ENCODE data around the gene TRIO.

Gene TRIO

DNA sequence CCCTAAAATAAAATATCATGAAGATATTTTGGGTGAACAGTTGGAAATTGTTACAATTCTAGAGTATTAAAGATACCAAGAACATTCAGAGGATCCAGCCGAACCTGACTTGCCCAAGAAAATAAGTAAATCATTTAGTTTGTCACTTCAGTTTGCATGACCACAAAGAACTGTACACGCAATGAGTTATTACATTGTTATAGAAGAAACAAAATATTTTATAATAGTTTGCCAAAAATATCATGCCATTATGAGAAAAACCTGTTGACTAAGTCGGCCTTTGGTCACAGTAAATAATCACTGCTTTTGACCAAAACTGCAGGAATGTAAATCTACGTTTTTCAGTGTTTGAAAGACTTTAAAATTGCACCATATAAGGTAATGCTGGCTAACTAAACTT, 27.9 kb downstream of the TRIO start:
- DNase-seq = no peak

DNA sequence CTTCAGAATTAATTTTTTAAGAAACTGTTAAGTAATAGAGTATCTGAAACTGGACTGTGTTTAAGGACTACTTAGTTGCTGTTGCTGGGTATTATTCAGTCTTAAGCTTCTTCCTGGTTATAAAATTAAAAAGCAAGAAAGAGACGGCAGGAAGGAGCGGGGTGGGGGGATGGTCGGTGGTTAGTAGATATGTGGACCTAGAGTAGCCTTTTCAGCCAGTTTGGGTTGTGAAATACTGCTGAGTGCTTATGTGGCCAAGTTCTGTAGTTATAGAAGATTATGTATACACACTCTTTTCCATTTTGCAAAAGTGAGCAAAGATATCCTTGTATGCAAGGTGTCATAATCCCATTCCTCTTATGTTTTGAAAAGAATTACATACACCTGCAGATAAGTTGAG, 28.5 kb downstream of the TRIO start:
- DNase-seq = no peak

DNA sequence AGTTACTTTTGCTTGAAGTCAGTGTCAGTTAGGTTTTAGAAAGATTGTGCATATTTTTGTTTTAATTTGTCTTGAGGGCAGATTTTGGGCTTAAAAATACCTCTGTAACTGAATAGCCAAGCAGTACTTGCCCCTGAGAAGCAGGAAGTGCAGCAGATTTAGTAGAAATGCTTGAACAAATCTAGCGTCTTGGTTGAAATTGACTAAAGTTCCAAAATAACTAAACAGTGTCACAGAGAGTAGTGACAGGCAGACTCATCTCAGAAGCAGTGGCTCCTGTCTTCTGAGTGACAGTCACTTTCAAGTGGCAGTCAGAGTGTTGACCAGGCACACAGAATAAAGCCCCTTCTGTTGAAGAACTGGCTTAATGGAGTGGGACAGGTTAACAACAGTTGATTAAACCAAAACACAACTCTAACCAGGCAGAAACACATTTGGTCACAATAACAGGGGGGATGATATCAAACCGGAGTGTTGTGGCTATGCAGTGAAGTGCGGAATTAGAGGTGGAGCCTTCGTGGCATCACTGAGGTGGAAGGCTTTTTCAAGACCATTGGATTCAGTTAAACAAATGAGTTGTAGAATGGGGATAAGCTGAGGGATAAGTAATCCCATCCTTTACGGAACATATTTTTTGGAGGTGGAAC, 29.1 kb downstream of the TRIO start:
- no peak for DNase-seq

DNA sequence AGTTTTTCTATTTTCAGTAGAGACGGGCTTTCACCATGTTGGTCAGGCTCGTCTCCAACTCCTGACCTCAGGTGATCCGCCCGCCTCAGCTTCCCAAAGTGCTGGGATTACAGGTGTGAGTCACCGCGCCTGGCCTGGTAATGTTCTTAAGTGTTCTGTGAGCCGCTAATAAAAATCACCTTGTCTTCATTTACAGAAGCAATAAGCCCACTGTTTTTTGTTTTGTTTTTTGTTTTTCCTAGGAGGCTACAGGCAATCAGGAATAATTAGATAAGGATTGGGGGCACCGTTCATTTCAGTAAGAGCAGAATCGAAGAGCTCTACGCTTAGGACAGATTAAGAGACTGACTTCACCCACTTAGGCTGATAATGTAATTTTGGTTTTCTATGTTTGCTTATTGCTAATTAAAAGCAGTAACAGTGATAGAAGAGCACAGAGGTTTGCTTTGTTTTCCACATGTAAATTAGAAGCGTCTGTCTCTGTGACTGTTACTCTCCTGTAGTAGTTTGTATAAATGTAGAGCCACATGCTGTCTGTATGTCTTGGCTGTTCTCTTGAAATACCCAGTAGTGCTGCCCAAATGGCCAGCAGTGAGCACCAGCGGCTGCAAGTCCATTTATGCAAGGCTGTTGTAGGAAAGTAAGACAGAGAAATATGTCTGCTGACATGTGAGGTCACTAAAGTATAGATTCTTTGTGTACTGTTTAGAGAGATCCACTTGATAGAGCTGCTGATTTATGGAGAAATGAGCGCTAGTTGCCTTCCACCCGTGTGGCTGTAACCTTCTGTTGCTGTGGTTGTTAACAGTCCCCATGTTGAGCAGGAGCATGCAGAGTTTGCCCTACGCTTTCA, 30.5 kb downstream of the TRIO start:
- DNase-seq = no peak

DNA sequence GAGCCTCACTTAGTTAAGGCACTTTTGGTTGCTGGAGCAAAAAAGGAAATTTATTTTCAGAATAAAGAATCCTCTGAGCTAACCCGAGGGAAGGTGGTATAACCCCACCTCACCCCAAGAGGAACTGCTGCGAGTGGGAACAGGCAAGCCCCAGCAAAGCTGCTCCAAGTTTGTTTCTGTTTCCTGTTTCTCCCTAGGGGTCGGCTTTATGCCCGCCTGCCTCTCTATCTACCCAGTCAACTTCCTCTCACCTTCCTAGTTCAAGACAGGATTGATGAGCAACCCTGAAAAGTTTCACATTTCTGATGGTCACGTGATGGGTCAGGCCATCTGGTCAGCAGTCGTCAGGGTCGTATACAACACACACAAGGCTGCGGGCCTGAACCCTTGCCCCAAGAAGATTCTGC, 31.1 kb downstream of the TRIO start:
- no peak for DNase-seq

DNA sequence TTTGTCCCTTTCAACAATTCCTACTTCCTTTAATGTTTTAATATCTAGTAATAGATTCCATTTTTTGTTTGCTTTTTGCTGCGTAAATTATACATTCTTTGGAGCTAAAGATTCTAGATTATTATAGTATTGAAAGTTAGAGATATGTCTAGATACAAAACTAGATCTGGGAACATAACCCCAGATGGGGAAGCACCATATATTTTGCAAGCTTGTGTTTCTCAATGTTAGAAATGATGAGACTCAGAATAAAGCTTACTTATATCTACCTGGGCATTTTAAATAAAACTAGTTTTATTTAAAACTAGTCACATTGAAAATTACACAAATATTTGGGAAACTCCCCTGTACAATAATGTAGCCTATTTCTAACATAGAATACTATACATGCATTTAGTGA, 32.2 kb downstream of the TRIO start:
- DNase-seq = no peak

DNA sequence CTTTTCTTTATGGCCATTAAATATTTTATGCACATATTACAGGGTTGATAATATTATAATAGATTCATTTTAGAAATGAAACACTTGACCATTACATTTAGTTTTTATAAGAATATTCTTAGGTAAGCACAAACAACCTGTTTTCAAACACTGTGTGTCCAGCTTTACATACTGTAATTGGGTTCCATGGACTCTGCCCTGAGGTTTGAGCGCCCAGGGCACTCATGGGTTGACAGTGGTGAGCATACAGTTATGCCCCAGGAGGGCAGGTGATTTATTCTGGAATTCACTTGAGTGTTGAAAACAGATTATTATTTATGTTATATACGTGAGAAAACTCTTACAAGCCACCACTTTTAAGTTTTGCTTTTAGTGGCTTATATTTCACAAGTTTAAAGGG, 33.7 kb downstream of the TRIO start:
- no peak for DNase-seq

DNA sequence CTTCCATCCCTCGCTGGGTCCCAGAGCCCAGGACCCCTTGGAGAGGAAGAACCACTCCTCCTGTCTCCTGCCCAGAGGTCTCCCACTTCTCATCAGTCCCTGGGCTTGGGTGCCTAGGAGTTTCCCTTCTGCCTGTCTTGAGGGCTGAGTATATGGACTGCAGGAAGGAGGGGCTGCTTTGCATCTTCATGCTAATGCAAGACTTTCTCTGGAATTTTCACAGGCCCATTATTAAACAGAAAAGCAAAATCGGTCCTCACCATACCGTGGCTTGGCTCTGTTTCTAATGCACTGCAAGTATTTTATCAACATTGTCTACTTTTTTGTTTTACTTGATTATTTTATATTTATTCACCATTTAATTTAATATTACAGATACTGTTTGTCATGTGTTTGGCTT, 34.5 kb downstream of the TRIO start:
- no peak for DNase-seq

DNA sequence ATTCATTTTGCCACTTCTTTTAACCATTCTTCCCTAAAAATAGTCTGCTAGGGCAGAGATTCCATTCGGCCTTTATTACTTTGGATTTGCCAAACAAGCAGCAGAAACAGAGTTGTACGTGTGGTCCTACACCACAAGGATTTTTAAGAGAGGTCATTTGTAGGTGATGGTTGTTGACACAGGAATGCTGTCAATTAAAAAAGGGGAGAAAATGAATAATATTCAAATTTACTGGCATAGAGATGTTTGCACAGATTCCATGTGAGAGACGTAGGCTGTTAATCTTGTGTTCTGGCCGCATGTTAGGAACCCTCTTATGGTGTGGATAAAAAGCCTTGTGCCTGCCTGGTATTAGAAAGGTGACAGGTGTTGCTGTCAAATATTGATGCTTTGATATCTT, 34.9 kb downstream of the TRIO start:
- DNase-seq = no peak

DNA sequence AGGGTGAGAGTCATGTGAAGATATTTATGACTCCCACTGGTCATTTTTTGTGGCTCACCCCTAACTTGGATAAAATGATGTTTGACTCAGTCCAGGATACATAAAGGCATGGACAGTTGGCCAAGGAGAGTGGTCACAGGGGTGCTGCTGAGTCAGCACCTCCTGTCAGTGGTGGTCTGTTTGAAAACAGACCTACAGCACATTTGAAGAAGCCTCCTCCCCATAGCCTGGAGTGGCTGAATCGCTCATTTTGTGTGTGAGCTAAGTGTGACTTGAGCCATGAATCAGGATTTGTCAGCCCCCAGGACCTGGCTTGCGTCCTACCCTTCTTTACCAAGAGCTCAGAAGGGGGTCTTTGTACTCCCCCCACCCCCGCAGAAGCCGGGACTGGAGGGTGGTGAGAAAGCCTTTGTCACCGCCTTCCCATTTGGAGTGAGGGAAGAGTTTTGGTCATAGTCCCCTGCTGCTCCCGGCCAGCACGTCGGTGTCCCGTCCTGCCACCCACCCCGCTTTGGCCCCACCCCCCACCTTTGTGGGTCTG, 35.6 kb downstream of the TRIO start:
- no peak for DNase-seq

DNA sequence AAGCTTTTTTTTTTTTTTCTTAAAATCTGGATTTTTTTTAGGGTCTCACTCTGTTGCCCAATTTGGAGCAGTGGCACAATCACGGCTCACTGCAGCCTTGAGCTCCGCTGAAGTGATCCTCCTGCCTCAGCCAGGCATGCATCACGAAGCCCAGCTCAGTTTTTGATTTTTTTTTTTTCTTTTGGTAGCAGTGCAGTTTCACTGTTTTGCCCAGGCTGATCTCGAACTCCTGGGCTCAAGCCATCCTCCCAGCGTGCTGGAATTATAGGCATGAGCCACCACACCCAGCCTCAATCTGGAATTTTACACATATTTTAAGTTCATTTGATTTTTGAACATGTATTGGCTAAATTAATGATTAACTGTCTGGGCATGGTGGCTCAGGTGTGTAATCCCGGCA, 36.3 kb downstream of the TRIO start:
- DNase-seq = no peak

DNA sequence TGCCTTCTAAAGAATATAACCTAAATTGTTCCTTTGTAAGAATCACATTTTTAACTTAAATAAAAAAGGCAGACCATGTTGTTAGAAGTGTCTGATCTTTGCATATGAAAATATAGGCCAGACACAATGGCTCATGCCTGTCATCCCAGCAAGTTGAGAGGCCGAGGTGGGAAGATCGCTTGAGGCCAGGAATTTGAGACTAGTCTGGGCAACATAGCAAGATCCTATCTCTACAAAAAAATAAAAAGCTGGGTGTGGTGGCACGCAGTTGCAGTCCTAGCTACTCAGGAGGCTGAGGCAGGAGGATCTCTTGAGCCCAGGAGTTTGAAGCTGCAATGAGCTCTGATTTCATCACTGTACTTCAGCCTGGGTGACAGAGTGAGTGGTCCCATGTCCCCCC, 37.3 kb downstream of the TRIO start:
- DNase-seq = no peak

DNA sequence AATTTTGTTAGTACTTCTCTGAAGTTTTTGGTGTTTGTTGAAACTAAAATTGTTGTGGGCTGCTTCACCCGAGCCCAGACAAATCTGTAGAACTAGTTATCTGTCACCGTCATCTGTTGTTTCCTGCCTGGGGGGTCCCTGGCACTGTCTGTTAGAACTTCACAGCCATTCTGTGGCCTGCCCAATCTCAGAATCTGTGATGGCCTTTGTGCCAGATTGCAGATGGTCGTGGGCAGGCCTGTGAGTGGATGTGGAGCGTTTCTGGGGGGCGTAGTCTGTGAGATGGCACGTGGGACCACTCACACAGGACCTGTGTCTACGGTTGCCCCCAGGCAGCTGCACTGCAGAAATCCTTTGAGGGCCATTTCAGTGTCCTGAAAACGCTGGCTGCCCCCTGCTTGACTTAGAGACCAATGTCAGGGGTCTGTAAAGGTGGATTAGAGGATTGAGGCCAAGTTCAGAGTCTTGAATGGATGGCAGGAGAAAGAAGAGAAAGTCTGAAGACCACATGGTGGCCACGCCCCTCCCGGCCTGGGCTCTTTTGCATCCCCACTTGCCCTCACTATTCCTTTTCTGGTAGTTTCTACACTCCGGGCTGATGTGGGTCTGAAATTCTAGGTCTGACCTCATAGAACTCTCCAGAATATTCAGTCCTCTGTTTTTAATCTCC, 38.3 kb downstream of the TRIO start:
- no peak for DNase-seq

DNA sequence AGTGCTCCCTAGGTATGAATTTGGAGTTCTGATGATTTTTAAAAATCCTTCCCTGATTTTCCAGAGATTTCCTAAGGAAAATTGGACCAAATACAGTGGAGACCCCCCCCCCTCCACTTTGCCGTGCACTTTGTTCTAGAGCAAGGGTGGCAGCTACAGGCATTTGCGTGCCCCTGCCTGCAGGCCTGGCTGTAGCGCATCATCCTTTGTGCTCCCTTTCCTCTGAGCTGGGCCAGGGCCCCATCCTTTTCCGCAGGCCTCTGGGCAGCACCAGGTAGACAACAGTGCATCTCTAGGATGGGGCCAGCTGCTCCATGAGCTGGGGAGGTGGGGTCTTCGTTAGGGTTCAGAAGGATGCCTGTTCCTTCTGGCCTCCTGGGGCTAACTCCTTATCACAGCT, 39.6 kb downstream of the TRIO start:
- no peak for DNase-seq

DNA sequence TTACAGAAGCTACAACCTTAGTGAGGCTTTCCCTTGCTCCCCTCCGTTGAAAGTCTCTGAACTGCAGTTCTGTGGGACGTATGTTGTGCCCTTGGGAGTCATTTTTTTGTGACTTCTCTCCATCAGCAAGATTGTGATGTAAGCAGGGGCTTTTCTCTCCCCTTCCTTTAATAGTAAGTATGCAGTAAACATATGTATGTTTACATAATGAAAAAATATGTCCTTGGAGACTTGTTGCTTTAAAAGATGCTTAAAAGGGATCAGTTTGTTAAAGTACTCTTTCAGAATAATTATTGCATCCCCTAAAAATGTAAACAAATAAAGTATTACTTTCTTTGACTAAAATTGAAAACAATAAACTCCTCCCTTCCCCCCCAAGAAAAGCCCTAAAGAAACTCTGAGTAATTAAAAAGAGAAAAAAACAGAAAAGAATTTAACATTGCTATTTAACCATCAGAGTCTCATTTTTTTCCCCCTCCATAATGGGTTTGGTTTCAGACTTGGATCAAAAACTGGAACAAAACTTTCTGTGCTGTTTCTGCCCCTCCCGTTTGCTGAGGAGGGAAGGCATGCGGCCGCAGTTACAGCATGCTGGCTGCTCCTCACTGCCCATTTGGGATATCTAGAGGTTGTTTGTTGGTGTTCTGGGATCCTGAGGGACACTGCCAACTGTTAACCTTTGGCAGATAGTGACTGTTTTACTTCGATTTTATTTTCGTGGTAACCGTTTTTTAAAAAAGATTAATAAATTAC, 40.2 kb downstream of the TRIO start:
- DNase-seq = no peak

DNA sequence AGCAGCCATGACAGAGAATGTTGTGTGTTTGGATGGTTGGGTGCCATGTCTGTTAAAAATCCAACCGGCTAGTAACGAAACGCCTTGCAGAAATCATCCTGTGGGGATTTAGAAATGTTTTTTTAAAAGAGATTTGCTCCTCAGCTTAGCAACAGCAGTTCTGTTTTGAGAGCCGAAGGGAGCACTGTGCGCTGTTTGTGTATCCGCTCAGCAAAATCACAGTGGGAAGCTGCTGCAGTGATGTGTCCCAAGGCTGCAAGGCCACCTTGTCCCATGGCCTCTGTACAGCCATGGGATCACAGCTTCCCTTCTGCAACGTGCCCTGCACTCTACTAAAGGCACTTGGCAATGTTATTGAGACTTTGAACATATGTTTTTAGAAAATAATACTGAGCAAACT, 40.9 kb downstream of the TRIO start:
- no peak for DNase-seq

DNA sequence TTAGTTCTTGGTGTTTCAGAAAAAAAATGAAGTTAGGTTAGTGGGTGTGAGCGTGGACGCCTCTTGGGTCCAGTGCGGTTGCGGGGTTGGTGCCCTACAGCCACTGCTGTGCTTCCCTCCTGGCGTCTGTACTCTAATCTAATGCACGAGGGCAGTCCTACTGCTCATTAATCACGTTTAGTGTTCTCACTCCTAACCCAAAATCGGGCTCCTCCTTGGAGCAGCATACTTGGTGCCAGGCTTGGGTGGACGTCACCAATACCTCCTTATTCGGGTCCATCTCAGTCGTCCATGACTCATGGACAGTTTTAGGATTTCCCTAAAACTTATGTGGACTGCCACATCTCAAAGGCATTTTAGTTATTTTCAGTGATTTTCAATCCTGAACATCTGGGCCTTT, 41.6 kb downstream of the TRIO start:
- no peak for DNase-seq

DNA sequence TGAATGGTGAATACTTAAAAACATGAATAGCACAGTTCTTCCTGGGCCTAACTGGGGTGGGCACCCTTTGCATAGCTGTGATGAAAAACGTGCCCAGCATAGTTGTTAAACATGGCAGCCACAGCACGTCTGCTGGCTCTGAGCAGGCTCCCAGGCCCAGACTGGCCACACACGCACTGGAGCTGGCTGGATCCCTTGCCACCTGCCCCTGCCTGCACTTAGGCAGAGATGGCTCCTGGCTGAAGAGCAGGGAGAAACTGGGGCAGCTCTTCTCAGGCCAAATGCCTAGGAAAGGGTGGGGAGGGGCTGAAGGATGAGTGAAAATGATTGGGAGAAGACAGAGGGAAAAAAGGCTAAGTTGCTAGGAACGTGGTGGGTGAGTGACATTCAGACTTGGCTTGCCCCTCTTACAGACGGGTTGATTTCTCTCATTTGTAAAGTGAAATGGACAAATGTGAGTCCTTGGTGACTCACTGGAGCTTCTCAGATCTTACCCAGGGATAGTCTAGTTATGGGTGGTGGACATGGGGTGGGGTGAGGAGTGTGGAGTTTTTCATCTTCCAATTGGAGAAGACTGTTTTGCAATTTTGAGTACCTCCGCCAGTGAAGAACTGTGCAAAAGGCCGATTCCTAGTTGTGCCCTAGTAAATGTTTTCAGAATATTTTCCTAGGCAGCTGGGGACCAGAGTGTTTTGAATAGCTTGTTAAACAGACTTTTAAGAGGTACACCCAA, 42.4 kb downstream of the TRIO start:
- peak in 1 of 2 experiments; percentile 16 for DNase-seq

DNA sequence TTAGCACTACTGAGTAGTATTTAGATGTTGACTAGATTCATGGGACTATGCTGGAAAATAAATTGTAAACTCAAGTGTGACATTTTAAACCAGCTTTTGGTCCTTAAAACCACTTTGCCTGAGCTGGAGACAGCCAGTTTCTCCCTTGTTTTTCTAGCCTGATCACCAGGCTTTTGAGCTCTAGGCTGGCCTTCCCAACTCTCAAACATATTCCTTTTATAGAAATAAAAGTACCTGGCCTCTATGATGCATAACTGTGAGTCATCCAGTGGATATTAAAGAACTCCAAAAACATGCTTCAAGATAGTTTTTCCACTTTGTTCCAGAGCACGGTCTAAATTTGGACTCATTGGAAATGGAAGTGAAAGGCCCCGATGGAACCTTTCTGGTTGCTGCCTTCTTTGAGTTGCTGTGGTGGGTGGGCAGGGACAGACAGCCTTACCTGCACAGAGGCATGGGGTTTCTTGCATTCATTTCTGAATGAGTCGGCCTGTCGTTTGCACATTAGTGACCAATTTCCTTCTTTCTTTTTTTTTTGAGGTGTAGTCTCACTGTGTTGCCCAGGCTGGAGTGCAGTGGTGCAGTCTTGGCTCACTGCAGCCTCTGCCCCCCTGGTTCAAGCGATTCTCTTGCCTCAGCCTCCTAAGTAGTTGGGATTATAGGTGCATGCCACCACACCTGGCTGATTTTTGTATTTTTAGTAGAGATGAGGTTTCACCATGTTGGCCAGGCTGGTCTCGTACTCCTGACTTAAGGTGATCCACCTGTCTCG, 43.1 kb downstream of the TRIO start:
- no peak for DNase-seq

DNA sequence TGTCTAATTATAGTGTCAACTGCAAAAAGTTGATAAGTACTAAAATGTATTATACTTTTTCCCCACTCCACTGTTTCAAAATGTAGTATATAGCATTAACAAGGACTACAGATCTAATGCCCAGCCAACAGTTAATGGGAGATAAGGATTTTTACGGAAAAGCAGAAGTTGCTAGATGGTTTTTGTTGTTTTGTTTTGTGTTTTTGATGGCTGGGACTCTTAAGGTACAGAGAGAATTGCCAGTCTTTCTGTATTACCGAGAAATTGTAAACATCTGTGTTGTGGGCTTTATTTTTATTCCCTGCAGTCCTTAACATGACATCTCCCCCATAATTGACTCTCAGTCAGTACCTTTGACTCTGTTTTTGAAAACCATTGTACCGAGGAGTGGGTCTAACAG, 44.0 kb downstream of the TRIO start:
- DNase-seq = no peak

DNA sequence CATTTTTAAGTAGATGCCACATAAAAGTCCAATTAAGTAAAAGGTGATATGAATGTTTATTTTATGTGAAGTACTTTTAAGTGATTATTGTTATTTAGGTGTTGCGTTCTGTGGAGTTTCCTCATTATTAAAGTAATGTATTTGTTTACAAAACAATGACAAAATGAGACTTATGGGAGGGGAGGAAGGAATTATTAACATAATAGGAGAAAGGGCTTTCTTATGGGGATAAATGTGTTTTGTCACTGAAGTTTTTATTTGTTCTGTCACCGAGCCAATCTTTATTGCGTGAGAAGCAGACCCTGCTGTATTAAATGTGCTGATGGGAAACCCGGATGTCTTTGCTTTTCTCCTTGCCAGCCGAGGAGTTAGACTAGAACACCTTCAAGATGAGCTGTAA, 44.5 kb downstream of the TRIO start:
- DNase-seq = no peak

DNA sequence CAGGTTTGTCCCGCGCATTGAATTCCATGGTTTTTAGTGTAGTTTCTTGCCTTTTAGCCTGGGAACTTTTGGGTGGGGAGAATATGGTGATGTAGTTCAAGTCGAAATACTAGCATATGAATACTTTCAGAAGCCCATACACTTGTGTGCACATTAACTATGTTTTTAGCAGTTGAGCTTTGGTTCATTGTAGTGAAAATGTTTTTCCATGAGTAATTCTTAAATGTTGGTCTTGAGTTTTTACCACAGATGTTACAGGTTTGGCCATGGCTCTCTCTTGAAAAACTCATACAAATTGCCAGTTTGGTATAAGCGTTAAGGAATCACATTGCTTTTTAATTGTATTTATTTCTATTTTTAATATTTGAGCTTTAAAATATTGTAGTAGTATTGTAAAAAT, 45.6 kb downstream of the TRIO start:
- DNase-seq = no peak

Data from cerebellar nuclear complex (tissue), 1 donor.